Gastrocnemius medialis (tissue), 4 donors: Measurements from ENCODE around the gene GOLGA8S. TPM values are rescaled to one million over a fixed set of nuclear protein-coding genes. Genes with fewer than 3 reads are reported as not detected.
A peak's percentile ranks its signal among the peaks of the same experiment; 100 is the strongest.
"Not testable (repeated sequence)": the region's sequence is repeated elsewhere in the genome, so short reads cannot be mapped to it uniquely, and the experiment has no call there.

Experiments
- ATAC-seq, 2 donors: fragments of 150-250 bp; one replicate each; pipeline ENCODE4 v1.9.1; 2016
- DNase-seq, 2 donors: peaks; one replicate each; pipeline ENCODE4 v3.0.0-alpha.2; 2019
- H3K27ac ChIP-seq, 4 donors: fragments of 200-600 bp; sonication (generic); 1 replicate in 1 of 4; 2 replicates in 3 of 4; pipeline ENCODE4 v1.5.1; 2016 to 2018; ENCODE audit warnings: mild to moderate bottlenecking in 2 of 4, moderate library complexity in 1 of 4
- H3K27me3 ChIP-seq, 3 donors: fragments of 200-600 bp; sonication (generic) in 2 of 3; 1 replicate in 1 of 3; 2 replicates in 2 of 3; pipeline versions ENCODE4 v1.5.1 to v1.6.0; 2016 to 2019; ENCODE audit warnings: mild to moderate bottlenecking in 1 of 3, moderate library complexity in 1 of 3
- H3K36me3 ChIP-seq, 2 donors: fragments of 200-600 bp; sonication (generic) in 1 of 2; one replicate each; pipeline ENCODE4 v1.5.1; 2017 to 2018
- H3K4me1 ChIP-seq, 2 donors: fragments of 200-600 bp; sonication (generic) in 1 of 2; one replicate each; pipeline ENCODE4 v1.5.1; 2016 to 2017; ENCODE audit warnings: mild to moderate bottlenecking in 2 of 2
- H3K4me3 ChIP-seq, 4 donors: fragments of 200-600 bp; sonication (generic) in 3 of 4; 1 replicate in 1 of 4; 2 replicates in 3 of 4; pipeline ENCODE4 v1.5.1; 2016 to 2019; ENCODE audit warnings: mild to moderate bottlenecking in 2 of 4
- H3K9me3 ChIP-seq, 3 donors: fragments of 200-600 bp; sonication (generic) in 2 of 3; 1 replicate in 1 of 3; 2 replicates in 2 of 3; pipeline ENCODE4 v1.5.1; 2016 to 2019
- CTCF ChIP-seq, 5 experiments: fragments of 450-650 bp in 3 of 5; fragments of 200-600 bp in 2 of 5; sonication (generic) in 2 of 5; IDR thresholded peaks in 4 of 5; conservative IDR thresholded peaks in 1 of 5; 1 replicate in 4 of 5; 2 replicates in 1 of 5; pipeline ENCODE4 v1.5.1; 2016 to 2019; ENCODE audit warnings: antibody characterized with exemption in 5 of 5, mild to moderate bottlenecking in 3 of 5, moderate library complexity in 3 of 5
- POLR2A ChIP-seq, 2 donors: fragments of 450-650 bp; IDR thresholded peaks; one replicate each; pipeline ENCODE4 v1.6.1; 2017; ENCODE audit warnings: antibody characterized with exemption in 2 of 2, mild to moderate bottlenecking in 2 of 2, moderate library complexity in 2 of 2
- in situ Hi-C, 4 donors: fragments of 200-750 bp; cut with MboI; loops; one replicate each; pipeline versions ENCODE4 v1.15.0 to v1.8.0; 2017; ENCODE audit warnings: low sequenced_read_pairs in 4 of 4
- intact Hi-C: fragments of 100-400 bp; cut with DNase I; formaldehyde crosslinking; loops from one replicate; pipeline ENCODE4 v1.15.1; 2023; ENCODE audit warnings: low total_unique reads
- total RNA-seq, 4 donors: library from RNA; depleted of rRNA; stranded (reverse); fragments of >200 nt; gene quantifications; one replicate each; pipeline versions ENCODE4 v1.1.0 to v1.2.3, GENCODE V29; 2016

GOLGA8S gene
- total RNA-seq, result under 1 TPM in 1 of 4 donors, not detected in 3; 0.20 TPM

- ATAC-seq, DNase-seq, H3K4me1 ChIP-seq, H3K27me3 ChIP-seq, in situ Hi-C loops, H3K9me3 ChIP-seq, H3K27ac ChIP-seq, intact Hi-C loops, H3K4me3 ChIP-seq, H3K36me3 ChIP-seq: not testable (repeated sequence)
Measured at GRCh38 chr15:23354448-23354847, at the start of gene GOLGA8S. Gene GOLGA8S (plus strand): TSS chr15:23354748. CDS start chr15:23354810, 62 bp downstream.

GRCh38 chr15:23304805-23305204 lies 49.7 kb upstream of the GOLGA8S start:
- peak overlapping the region; percentile 19 to 80 (median 68) for H3K27ac ChIP-seq
- in situ Hi-C loops, H3K9me3 ChIP-seq, DNase-seq, ATAC-seq, intact Hi-C loops, H3K27me3 ChIP-seq: not testable (repeated sequence)
- H3K4me3 ChIP-seq, result peak overlapping the region in 2 of 4 donors; percentile 54 to 58
- peaks cover 0 to 27% of the 10 kb centered on the region in 2 donors for H3K36me3 ChIP-seq
- peaks cover 20 to 24% of the 10 kb centered on the region in 2 donors for H3K4me1 ChIP-seq

- in situ Hi-C loops, H3K9me3 ChIP-seq, ATAC-seq, H3K27me3 ChIP-seq, intact Hi-C loops, DNase-seq: not testable (repeated sequence)
- Histone ChIP-seq H3K4me1 (peaks cover 20 to 24% of the 10 kb centered on the region in 2 donors), H3K27ac (peak overlapping the region in 1 of 4 donors; percentile 24), H3K36me3 (peaks cover 0 to 38% of the 10 kb centered on the region in 2 donors), H3K4me3 (peak overlapping the region in 1 of 4 donors; percentile 7)
Measured at GRCh38 chr15:23305921-23306320, 48.6 kb upstream of the GOLGA8S start.

GRCh38 chr15:23311233-23311632 lies 43.3 kb upstream of the GOLGA8S start:
- H3K4me1 ChIP-seq, DNase-seq, H3K27ac ChIP-seq, H3K27me3 ChIP-seq, in situ Hi-C loops, H3K9me3 ChIP-seq, ATAC-seq, H3K4me3 ChIP-seq, intact Hi-C loops: not testable (repeated sequence)
- peaks cover 0 to 31% of the 10 kb centered on the region in 2 donors for H3K36me3 ChIP-seq

GRCh38 chr15:23334096-23334495 lies 20.5 kb upstream of the GOLGA8S start, which contains the start of gene GOLGA6L26:
Gene GOLGA6L26 (minus strand): TSS chr15:23334196. CDS start chr15:23334135, 61 bp downstream.
- in situ Hi-C loops, H3K27me3 ChIP-seq, H3K9me3 ChIP-seq, intact Hi-C loops, DNase-seq, H3K27ac ChIP-seq, ATAC-seq, H3K36me3 ChIP-seq, H3K4me3 ChIP-seq, H3K4me1 ChIP-seq: not testable (repeated sequence)

- H3K27ac ChIP-seq, H3K36me3 ChIP-seq, in situ Hi-C loops, H3K27me3 ChIP-seq, H3K4me1 ChIP-seq, ATAC-seq, H3K4me3 ChIP-seq, intact Hi-C loops, H3K9me3 ChIP-seq, DNase-seq: not testable (repeated sequence)
Measured at GRCh38 chr15:23362622-23363021, 8.1 kb downstream of the GOLGA8S start.

GRCh38 chr15:23364261-23364660 lies 9.7 kb downstream of the GOLGA8S start:
- H3K9me3 ChIP-seq, intact Hi-C loops, H3K27ac ChIP-seq, DNase-seq, ATAC-seq, in situ Hi-C loops, H3K4me1 ChIP-seq, H3K4me3 ChIP-seq, H3K36me3 ChIP-seq, H3K27me3 ChIP-seq: not testable (repeated sequence)

- no peaks in the 10 kb centered on the region for H3K9me3 ChIP-seq
- no peak overlapping the region for H3K27ac ChIP-seq
- in situ Hi-C loops, result no loop called here
- intact Hi-C loops, result no loop called here
- H3K36me3 ChIP-seq, result no peaks in the 10 kb centered on the region
- DNase-seq (no peak), ATAC-seq (no peak)
- no peak overlapping the region for H3K4me3 ChIP-seq
- no peaks in the 10 kb centered on the region for H3K4me1 ChIP-seq
- TF ChIP-seq CTCF (IDR thresholded peaks at IDR 0.05 in 4 of 5, conservative IDR thresholded peaks at IDR 0.05 in 1 of 5), result no peak
- no peak for TF ChIP-seq POLR2A (IDR thresholded peaks at IDR 0.05)
- H3K27me3 ChIP-seq, result no peaks in the 10 kb centered on the region
Measured at GRCh38 chr15:23370578-23370977, 16.0 kb downstream of the GOLGA8S start.

- H3K4me3 ChIP-seq, H3K4me1 ChIP-seq, DNase-seq, H3K27me3 ChIP-seq, ATAC-seq, in situ Hi-C loops, H3K36me3 ChIP-seq, H3K27ac ChIP-seq, intact Hi-C loops, H3K9me3 ChIP-seq: not testable (repeated sequence)
Measured at GRCh38 chr15:23371134-23371533, 16.6 kb downstream of the GOLGA8S start.

GRCh38 chr15:23371868-23372267 lies 17.3 kb downstream of the GOLGA8S start:
- intact Hi-C loops, DNase-seq, H3K4me1 ChIP-seq, H3K36me3 ChIP-seq, H3K4me3 ChIP-seq, H3K27ac ChIP-seq, H3K27me3 ChIP-seq, in situ Hi-C loops, ATAC-seq, H3K9me3 ChIP-seq: not testable (repeated sequence)
